ENCODE measurements around the gene ENTPD2. TPM values are rescaled to one million over a fixed set of nuclear protein-coding genes. Genes with fewer than 3 reads are reported as not detected.

The ENTPD2 gene
- total and polyA plus RNA-seq, 4 donors = 0.09 to 0.40 (median 0.21) TPM

- TF ChIP-seq CTCF (IDR thresholded peaks at IDR 0.05; ENCODE audit: low read depth, low read length, missing input control) (no peak), EGR1 (IDR thresholded peaks at IDR 0.05; ENCODE audit: low read depth in 2 of 2) (no peak), RXRA (IDR thresholded peaks at IDR 0.05) (no peak), RAD21 (IDR thresholded peaks at IDR 0.05) (no peak), YY1 (IDR thresholded peaks at IDR 0.05) (no peak), ZBTB33 (IDR thresholded peaks at IDR 0.05) (no peak)
- TF ChIP-seq, protein P1, sequence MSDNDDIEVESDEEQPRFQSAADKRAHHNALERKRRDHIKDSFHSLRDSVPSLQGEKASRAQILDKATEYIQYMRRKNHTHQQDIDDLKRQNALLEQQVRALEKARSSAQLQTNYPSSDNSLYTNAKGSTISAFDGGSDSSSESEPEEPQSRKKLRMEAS (IDR thresholded peaks at IDR 0.05) = no peak
- Histone ChIP-seq H3K27ac (ENCODE audit: low read depth in 1 of 2, low read length in 2 of 2) (no peak overlapping the region), H3K9me3 (ENCODE audit: control insufficient read depth in 4 of 4, low read length in 3 of 4) (no peaks in the 10 kb centered on the region), H3K36me3 (ENCODE audit: control insufficient read depth in 4 of 4, insufficient read depth in 3 of 4, low read depth in 1 of 4, low read length in 3 of 4) (peaks cover 2 to 31% (median 15%) of the 10 kb centered on the region in 4 donors), H3K4me1 (ENCODE audit: control insufficient read depth in 4 of 4, insufficient read depth in 4 of 4, low read length in 3 of 4) (peaks cover under 1 to 8% (median 7%) of the 10 kb centered on the region in 4 donors), H3K9ac (ENCODE audit: low read depth in 1 of 2, low read length in 2 of 2) (no peak overlapping the region), H3K27me3 (ENCODE audit: control insufficient read depth in 4 of 4, insufficient read depth in 4 of 4, low read length in 3 of 4) (no peaks in the 10 kb centered on the region), H3K4me3 (ENCODE audit: low read depth in 1 of 3, low read length in 3 of 3) (no peak overlapping the region)
- DNase-seq (ENCODE audit: low spot score) = no peak
- WGBS = 93% methylated on average over 45 of the region's 45 CpGs
These were observed 35.9 kb downstream of the ENTPD2 start for GRCh38 chr9:137017791-137018497.

- Histone ChIP-seq H3K36me3 (ENCODE audit: control insufficient read depth in 4 of 4, insufficient read depth in 3 of 4, low read depth in 1 of 4, low read length in 3 of 4) (peaks cover 2 to 37% (median 18%) of the 10 kb centered on the region in 4 donors), H3K4me3 (ENCODE audit: low read depth in 1 of 3, low read length in 3 of 3) (no peak overlapping the region), H3K27me3 (ENCODE audit: control insufficient read depth in 4 of 4, insufficient read depth in 4 of 4, low read length in 3 of 4) (no peaks in the 10 kb centered on the region), H3K27ac (ENCODE audit: low read depth in 1 of 2, low read length in 2 of 2) (no peak overlapping the region), H3K9me3 (ENCODE audit: control insufficient read depth in 4 of 4, low read length in 3 of 4) (no peaks in the 10 kb centered on the region), H3K9ac (ENCODE audit: low read depth in 1 of 2, low read length in 2 of 2) (no peak overlapping the region), H3K4me1 (ENCODE audit: control insufficient read depth in 4 of 4, insufficient read depth in 4 of 4, low read length in 3 of 4) (peaks cover 0 to under 1% (median 0%) of the 10 kb centered on the region in 4 donors)
- 99% methylated on average over 28 of the region's 28 CpGs for WGBS
- TF ChIP-seq GABPA (IDR thresholded peaks at IDR 0.05 in 1 of 2, conservative IDR thresholded peaks at IDR 0.05 in 1 of 2) (no peak), YY1 (IDR thresholded peaks at IDR 0.05) (no peak), NR2F2 (IDR thresholded peaks at IDR 0.05) (no peak), EGR1 (IDR thresholded peaks at IDR 0.05; ENCODE audit: low read depth in 2 of 2) (no peak), JUND (IDR thresholded peaks at IDR 0.05) (no peak), TAF1 (conservative IDR thresholded peaks at IDR 0.05) (no peak), ZBTB33 (IDR thresholded peaks at IDR 0.05) (no peak), RAD21 (IDR thresholded peaks at IDR 0.05) (no peak), ATF3 (IDR thresholded peaks at IDR 0.05) (no peak), HNF4A (conservative IDR thresholded peaks at IDR 0.05) (no peak), CTCF (IDR thresholded peaks at IDR 0.05; ENCODE audit: low read depth, low read length, missing input control) (no peak)
- TF ChIP-seq, protein P1 (IDR thresholded peaks at IDR 0.05) = no peak
- DNase-seq (ENCODE audit: low spot score) = no peak
These were observed 36.8 kb downstream of the ENTPD2 start for GRCh38 chr9:137017071-137017470.
